Parathyroid adenoma (tissue), 2 donors: ENCODE measurements around the gene POLR1A.

Experiments used
- H2AFZ ChIP-seq: fragments of 300-600 bp; sonication (generic); one replicate; pipeline ENCODE4 v1.7.0; 2017; ENCODE audit warnings: antibody characterized with exemption, mild to moderate bottlenecking
- H3K27ac ChIP-seq: fragments of 300-600 bp; sonication (generic); one replicate; pipeline ENCODE4 v1.7.0; 2017
- H3K27me3 ChIP-seq: fragments of 300-600 bp; sonication (generic); one replicate; pipeline ENCODE4 v1.7.0; 2017; ENCODE audit warnings: low read length; ENCODE audit not compliant: control insufficient read depth, insufficient read depth
- H3K36me3 ChIP-seq: fragments of 300-600 bp; sonication (generic); one replicate; pipeline ENCODE4 v1.7.0; 2017; ENCODE audit warnings: low read length; ENCODE audit not compliant: control insufficient read depth, insufficient read depth
- H3K4me1 ChIP-seq: fragments of 300-600 bp; sonication (generic); one replicate; pipeline ENCODE4 v1.7.0; 2017; ENCODE audit warnings: control low read depth
- H3K4me2 ChIP-seq: fragments of 300-600 bp; sonication (generic); one replicate; pipeline ENCODE4 v1.7.0; 2017; ENCODE audit warnings: low read length
- H3K4me3 ChIP-seq: fragments of 300-600 bp; sonication (generic); one replicate; pipeline ENCODE4 v1.7.0; 2017; ENCODE audit warnings: low read depth, low read length
- H3K79me2 ChIP-seq: fragments of 300-600 bp; sonication (generic); one replicate; pipeline ENCODE4 v1.7.0; 2017; ENCODE audit warnings: control low read depth
- H3K9ac ChIP-seq: fragments of 300-600 bp; sonication (generic); one replicate; pipeline ENCODE4 v1.7.0; 2017; ENCODE audit warnings: mild to moderate bottlenecking
- H3K9me3 ChIP-seq: fragments of 300-600 bp; sonication (generic); one replicate; pipeline ENCODE4 v1.7.0; 2017; ENCODE audit warnings: low read length; ENCODE audit not compliant: control insufficient read depth
- CTCF ChIP-seq: fragments of 300-600 bp; sonication (generic); IDR thresholded peaks from one replicate; pipeline ENCODE4 v1.7.0; 2017; ENCODE audit warnings: antibody characterized with exemption, mild to moderate bottlenecking
- donor health status: primary hyperparathyroidism.

Gene POLR1A

DNA sequence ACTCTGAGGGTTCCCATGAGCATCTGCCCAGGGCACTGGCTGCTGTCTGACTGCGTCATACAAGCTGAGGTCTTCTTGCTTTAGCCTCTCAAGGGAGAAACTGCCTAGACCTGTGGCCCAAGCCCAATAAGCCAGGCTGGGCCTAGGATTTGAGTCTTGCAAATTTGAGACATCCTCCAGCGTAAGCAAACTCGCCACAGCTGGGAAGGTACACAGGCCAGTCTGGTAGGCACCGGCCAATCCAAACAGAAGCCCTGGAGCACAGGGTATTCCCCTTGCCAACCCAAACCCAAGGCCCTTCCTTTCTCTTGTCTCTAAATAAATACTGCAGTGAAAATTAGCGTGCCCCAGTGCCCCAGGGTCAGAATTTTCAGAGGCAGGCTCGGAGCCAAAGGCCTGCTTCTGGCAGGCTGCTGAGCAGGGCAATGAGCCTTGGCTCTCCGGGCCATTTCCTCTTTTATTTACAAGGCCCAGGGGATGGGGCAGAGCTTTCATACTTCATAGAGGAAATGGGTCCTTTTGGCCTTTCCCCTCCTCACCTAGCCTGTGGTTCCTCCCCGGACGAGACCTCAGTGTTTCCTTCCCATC, 33.3 kb downstream of the POLR1A start:
- Histone ChIP-seq H3K4me1 (no peaks in the 10 kb centered on the region), H3K4me2 (no peak overlapping the region), H3K4me3 (no peak overlapping the region), H3K9ac (no peak overlapping the region), H3K36me3 (no peaks in the 10 kb centered on the region), H3K9me3 (no peaks in the 10 kb centered on the region), H3K79me2 (no peaks in the 10 kb centered on the region), H3K27ac (no peak overlapping the region), H2AFZ (no peak overlapping the region), H3K27me3 (no peaks in the 10 kb centered on the region)
- no peak for TF ChIP-seq CTCF

GRCh38 chr2:86070868-86071267, 34.8 kb downstream of the POLR1A start:
- Histone ChIP-seq H3K9me3 (no peaks in the 10 kb centered on the region), H3K27me3 (no peaks in the 10 kb centered on the region), H3K36me3 (no peaks in the 10 kb centered on the region), H3K27ac (no peak overlapping the region), H3K9ac (no peak overlapping the region), H2AFZ (no peak overlapping the region), H3K79me2 (no peaks in the 10 kb centered on the region), H3K4me2 (no peak overlapping the region), H3K4me1 (no peaks in the 10 kb centered on the region), H3K4me3 (no peak overlapping the region)
- no peak for TF ChIP-seq CTCF

DNA sequence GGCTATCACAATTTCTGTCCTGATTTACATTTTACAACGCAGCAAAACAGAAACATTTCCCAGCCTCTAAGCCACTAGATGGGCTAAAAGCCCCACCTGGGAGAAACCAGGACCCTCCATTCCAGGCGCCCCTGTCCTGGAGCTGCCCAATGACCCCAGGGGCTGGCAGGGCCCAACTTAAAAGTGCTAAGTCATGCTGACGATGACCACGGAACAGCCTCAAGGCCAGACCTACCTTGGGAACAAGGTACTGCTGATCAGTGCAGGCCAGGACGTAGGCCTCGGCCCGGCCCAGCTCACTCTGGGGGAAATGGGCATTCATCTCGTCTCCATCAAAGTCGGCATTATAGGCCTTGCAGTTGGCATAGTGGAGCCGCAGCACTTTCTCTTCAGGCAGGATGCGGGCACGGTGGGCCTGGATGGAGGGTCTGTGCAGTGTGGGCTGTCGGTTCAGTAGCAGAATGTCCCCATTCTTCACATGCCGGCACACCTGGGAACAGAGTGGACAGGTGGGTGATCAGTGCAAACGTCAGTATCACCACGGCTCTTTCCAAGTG, 35.8 kb downstream of the POLR1A start:
- no peak overlapping the region for H3K27ac ChIP-seq
- no peak overlapping the region for H3K9ac ChIP-seq
- H3K36me3 ChIP-seq, result no peaks in the 10 kb centered on the region
- no peak overlapping the region for H2AFZ ChIP-seq
- H3K4me2 ChIP-seq, result no peak overlapping the region
- no peak overlapping the region for H3K4me3 ChIP-seq
- no peaks in the 10 kb centered on the region for H3K79me2 ChIP-seq
- no peaks in the 10 kb centered on the region for H3K9me3 ChIP-seq
- no peaks in the 10 kb centered on the region for H3K27me3 ChIP-seq
- TF ChIP-seq CTCF, result no peak
- no peaks in the 10 kb centered on the region for H3K4me1 ChIP-seq

- TF ChIP-seq CTCF, result no peak
- Histone ChIP-seq H3K9me3 (no peaks in the 10 kb centered on the region), H2AFZ (no peak overlapping the region), H3K4me2 (no peak overlapping the region), H3K27me3 (no peaks in the 10 kb centered on the region), H3K4me1 (no peaks in the 10 kb centered on the region), H3K4me3 (no peak overlapping the region), H3K9ac (no peak overlapping the region), H3K36me3 (no peaks in the 10 kb centered on the region), H3K79me2 (no peaks in the 10 kb centered on the region), H3K27ac (no peak overlapping the region)
Observed at GRCh38 chr2:86069091-86069685, 36.5 kb downstream of the POLR1A start.

- H3K9me3 ChIP-seq, result no peaks in the 10 kb centered on the region
- H3K27ac ChIP-seq, result no peak overlapping the region
- H3K4me1 ChIP-seq, result no peaks in the 10 kb centered on the region
- H3K36me3 ChIP-seq, result peaks cover under 1% of the 10 kb centered on the region
- no peaks in the 10 kb centered on the region for H3K27me3 ChIP-seq
- H3K4me2 ChIP-seq, result no peak overlapping the region
- H2AFZ ChIP-seq, result no peak overlapping the region
- H3K9ac ChIP-seq, result no peak overlapping the region
- no peaks in the 10 kb centered on the region for H3K79me2 ChIP-seq
- H3K4me3 ChIP-seq, result no peak overlapping the region
- TF ChIP-seq CTCF, result no peak
Observed at GRCh38 chr2:86068648-86069047, 37.0 kb downstream of the POLR1A start.
